GM18873 (cell line): ENCODE data around the gene ZDHHC24.

Source experiments
- ATAC-seq: cut with Tn5 transposase; IDR thresholded peaks from one replicate; pipeline ENCODE4 v1.9.1; 2021; ENCODE audit warnings: mild to moderate bottlenecking, moderate library complexity, moderate number of reproducible peaks; ENCODE audit not compliant: unreplicated experiment, low FRiP score

Gene ZDHHC24

DNA sequence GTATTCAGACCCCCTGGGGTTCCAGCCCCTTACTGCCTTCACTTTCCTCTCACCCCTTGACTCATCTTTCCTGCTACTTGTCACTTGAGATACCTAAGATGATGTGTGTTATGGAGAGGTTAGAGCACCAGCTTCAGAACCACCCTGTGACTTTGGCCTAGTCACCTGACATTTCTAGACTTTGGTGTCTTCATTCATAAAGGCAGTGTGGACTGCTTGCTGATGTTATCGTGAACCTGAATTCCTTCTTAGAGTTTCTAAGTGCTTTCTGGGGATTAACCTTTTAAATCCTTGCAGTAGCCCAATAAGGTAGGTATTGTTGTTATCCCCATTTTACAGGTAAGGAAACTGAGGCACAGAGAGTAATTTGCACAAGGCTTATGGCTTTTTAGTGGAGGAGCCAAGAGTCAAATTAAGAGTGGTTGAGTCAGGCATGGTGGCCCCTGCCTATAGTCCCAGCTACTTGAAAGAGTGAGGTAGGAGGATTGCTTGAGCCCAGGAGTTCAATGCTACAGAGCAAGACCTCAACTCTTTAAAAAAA lies 40.5 kb downstream of the ZDHHC24 start:
- ATAC-seq: no peak

DNA sequence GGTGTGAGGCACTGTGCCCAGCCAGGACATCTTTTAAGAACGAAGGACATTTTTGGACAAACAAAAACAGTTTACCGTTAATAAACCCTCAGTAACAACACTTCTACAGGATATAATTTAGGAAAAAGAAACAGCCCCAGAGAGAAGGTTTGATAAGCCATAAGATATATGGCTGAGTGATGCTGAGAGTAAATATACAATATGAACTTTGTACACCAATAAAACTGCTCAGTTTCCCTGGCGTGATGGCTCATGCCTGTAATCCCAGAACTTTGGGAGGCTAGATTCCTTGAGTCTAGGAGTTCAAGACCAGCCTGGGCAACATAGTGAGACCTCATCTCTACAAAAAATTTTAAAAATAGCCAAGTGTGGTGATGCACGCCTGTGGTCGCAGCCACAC lies 47.3 kb downstream of the ZDHHC24 start:
- no peak for ATAC-seq

DNA sequence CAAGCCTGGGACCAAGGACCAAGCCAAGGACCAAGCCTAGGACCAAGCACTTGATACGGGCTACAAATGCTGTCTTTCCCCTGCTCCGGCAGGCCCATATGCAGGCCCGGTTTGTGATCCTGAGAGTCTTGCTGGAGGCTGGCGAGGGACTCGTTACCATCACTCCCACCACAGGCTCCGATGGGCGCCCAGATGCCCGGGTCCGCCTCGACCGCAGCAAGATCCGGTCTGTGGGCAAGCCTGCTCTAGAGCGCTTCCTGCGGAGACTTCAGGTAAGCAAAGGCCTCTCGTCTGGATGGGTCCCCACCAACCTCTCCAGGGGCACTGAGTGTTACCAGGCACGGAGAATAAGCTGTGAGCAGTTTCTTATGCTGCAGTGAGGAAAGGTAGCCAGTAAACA lies 48.6 kb downstream of the ZDHHC24 start:
- no peak for ATAC-seq

DNA sequence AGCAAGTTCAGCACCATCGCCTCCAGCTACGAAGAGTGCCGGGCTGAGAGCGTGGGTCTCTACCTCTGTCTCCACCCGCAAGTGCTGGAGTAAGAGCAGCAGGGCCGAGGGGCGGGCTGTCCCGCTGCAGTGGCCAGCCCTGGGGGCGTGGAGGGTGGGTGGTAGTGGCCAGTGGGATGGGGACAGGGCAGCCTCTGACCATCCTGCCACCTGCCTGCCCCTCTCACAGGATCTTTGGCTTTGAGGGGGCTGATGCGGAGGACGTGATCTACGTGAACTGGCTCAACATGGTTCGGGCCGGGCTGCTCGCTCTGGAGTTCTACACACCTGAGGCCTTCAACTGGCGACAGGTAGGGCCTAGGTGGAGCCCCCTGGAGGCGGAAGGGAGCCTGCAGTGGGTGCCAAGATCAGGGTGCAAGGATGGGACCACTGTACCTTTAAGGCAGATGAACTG lies 50.4 kb downstream of the ZDHHC24 start:
- ATAC-seq: no peak

DNA sequence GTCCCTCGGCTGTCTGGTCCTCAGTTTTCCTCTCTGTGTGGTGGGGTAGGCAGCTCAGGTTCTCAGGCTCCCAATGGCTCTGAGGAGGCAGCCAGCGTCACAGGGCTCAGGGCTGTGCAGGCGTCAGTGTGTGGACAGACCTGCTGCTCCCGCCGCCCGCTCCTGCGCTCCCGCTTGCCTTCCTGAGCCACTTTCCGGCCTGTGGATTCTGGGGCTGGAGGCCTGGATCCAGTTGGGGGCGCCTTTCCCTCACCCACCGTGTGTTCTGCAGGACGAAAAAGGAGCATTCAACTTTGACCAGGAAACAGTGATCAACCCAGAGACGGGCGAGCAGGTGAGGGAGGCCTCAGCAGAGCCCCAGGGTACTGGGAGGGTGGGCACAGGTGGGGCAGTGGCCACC lies 50.9 kb downstream of the ZDHHC24 start:
- ATAC-seq: no peak

DNA sequence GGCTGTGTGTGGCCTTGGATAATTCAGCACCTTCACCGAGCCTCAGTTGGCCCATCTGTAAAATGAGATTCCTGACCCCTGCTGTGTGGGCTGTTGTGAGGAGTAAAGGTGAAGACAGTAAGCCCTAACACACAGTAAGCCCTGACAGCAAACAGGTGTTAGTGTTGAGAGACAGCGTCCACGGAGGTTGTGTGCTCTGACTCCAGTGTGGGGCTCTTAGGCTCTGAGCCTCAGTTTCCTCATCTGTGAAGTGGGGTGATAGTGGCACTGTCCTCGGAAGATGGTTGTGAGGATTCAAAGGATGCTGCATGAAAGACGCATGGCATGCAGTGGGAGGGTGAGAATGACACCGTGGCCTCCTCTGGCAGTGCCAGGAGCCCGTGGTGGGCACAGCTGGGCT lies 51.4 kb downstream of the ZDHHC24 start:
- ATAC-seq: no peak

DNA sequence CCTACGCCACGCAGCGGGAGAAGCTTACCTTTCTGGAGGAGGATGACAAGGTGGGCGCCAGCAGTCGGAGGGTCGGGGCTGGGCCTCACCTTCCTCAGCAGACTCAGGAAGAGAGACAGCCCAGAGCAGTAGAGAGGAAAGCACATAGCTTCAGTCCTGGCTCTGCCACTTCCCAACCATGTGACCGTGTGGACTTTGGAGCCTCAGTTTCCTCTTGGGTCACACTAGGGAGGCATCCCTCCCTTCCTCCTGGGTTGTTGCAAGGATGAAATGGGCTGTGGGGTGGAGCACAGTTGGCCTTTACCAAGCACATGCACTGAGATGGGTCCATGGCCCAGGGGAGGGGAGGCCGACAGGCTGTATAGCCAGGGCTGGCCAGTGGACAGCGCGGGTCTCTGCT lies 52.7 kb downstream of the ZDHHC24 start:
- no peak for ATAC-seq

DNA sequence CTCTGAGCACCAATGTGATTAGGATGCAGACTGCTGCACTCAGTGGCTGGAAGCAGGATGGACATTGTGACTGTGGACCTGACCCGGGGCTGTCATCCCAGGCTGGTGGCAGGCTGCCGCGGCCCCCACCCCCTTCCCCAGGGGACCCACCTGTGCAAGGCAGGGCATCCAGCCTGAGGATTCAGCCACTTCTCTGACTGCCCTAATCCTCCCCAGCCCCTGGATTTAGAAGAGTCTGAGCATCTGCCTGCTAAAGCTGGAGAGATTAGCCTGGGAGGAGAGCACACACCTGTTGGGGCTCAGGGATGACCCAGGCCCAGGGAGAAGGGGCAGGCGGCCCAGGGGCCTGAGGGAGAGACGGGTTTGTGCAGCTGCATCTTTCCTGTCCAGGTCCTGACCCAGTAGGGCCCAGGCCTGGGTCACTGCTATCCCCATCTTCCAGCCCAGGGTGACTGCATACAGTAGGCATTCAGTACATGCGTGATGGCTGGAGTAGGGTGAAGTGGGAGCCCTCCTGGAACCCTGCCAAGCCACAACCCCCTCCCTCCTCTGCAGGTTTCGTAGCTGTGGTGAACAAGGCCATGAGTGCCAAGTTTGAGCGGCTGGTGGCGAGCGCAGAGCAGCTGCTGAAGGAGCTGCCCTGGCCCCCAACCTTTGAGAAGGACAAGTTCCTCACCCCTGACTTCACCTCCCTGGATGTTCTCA lies 53.5 kb downstream of the ZDHHC24 start:
- ATAC-seq: no peak

DNA sequence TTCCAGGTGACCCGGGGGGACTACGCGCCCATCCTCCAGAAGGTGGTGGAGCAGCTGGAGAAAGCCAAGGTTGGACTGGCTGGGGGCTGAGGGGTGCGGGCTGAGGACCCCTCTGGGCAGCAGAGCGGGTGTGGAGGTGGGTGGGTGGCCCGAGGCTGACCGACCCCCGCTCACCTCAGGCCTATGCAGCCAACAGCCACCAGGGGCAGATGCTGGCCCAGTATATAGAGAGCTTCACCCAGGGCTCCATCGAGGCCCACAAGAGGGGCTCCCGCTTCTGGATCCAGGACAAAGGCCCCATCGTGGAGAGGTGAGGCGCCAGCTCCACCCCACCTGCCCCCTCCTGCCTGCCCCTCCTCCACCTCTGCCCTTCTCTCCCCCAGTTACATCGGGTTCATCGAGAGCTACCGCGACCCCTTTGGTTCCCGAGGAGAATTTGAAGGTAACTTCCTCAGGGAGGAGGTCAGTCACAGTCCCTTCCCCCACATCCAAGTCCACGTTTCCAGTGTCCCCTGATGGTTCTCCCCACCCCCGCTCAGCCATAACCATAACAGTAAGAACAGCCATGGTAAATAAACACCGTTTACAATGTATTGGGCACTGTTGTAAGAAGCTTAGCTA lies 54.4 kb downstream of the ZDHHC24 start:
- ATAC-seq: no peak

DNA sequence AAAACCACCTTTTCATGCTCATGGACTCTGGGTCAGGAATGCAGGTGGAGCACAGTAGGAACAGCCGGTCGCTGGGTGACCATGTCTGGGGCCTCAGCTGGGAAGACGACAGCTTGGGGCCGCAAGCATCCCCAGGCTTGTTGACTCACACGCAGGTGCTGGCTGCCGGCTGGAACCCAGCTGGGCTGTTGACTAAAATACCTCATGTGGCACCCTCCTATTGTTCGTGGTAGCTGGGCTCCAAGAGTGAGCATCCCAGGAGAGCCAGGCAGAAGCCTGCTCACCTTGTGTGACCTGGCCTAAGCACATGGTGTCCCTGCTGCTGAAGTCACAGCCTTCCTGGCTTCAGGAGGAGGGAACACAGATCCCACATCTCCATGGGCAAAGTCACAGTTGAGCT lies 56.2 kb downstream of the ZDHHC24 start:
- ATAC-seq: no peak

DNA sequence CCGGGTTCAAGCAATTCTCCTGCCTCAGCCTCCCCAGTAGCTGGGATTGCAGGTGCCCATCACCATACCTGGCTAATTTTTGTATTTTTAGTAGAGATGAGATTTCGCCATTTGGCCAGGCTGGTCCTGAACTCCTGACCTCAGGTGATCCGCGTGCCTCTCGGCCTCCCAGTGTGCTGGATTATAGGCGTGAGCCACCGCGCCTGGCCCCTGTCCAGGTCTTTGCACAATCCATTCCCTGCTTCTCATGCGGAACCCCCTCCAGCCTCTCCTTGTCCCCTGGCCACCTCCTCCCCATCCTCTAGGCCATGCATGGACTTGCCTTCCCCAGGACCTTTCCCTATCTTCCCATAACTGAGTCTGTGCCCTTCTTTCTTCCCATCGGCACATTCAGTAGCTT lies 56.9 kb downstream of the ZDHHC24 start:
- no peak for ATAC-seq

DNA sequence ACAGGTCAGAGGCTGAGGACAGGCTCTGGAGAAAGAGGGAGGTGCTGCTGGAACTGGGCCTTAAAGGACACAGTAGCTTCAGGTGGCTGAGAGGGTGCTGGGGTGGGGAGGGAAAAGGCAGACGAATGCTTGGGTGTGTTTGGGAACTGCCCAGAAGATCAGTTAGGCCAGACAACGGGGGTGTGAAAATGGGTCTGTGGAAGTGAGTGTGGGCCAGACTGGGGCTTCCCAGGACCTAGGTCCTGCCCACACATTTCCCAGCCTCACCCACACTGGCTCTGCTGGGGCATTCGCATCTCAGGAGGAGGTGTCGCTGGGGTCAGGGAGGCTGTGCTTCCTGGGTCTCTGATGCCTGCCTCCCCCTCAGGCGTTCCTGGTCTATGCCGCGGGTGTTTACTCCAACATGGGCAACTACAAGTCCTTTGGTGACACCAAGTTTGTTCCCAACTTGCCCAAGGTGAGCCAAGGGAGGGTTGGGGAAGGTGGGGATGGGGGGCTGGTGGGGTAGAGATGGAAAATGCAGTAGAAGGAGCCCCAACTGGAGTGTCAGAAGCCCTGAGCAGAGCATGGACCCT lies 61.0 kb downstream of the ZDHHC24 start:
- ATAC-seq: no peak

DNA sequence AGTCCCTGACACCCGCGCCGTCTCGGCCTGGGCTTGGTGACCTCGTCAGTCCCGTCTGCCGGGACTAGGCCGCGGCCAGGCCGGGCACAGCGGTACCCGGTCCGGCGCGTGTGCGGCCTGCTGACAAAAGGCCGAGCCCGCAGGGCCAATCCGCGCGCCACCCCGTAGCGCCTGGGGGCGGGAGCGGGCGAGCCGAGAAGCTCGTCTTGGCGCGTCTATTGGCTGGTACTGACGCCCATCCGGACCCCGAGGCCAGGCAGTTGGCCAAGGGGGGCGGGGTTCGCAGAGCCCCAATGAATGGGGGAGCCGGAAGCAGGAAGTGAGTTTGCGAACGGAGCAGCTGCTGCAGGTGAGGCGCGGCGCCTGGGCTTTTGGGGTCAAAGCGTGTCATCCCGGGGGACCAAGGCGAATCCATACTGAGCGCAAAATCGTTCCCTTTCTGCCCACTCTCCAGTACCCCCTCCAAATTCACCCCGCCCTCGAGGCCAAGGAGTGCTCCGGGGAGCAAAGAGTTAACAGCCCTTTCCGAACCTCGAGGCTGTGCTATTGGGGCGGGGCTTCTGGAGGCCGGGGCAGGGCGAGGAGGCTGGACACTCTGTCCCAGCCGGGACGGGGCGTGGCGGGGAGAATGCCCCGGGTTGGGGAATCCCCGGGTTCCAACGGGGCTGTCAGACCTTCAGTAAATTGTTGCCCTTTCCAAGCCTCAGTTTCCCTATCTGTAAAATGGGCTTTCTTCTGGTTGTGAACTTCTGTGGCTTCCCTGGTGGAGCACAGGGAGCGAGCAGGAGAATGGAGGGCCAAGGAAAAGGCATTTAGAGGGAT lies 65.5 kb downstream of the ZDHHC24 start, which contains the start of gene DPP3:
DPP3 (plus strand) TSS at position 318 of the 822 bp plus-strand sequence. CDS start 1,767 bp downstream, outside the sequence.
- peak; percentile 72 for ATAC-seq

DNA sequence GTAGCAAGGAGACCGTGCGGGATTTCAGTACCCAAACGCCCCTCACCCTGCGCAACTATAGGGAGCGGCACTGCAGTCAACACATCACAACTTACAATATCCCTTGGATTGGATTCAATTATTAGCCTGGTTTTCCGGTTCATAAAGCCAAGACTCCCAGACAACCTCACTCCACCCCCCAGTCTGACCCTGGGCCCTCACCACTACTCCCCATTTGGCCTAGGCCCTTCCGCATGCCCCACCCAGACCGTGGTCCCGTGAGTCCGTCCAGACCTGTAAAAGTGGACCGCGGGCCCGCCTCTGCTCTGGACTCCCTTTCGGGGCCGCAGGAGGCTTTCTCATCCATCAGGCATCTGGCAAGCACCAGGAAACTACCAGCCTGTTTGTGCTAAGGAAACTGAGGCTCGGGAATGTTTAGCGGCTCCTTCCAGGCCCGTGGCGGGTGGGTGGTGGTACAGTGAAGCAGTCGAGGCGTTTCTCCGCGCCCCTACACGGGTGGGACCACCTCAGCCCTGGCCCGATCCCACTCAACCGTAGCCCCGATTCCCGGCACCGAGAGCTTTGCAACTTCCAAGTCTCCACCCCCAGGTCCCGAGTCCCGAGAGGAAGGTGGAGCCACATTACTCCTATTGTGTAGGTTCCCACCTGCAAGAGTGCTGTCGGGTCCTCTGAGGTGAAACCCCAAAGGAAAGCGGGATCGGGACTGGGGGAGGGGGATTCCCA lies 66.3 kb downstream of the ZDHHC24 start:
- ATAC-seq: no peak

DNA sequence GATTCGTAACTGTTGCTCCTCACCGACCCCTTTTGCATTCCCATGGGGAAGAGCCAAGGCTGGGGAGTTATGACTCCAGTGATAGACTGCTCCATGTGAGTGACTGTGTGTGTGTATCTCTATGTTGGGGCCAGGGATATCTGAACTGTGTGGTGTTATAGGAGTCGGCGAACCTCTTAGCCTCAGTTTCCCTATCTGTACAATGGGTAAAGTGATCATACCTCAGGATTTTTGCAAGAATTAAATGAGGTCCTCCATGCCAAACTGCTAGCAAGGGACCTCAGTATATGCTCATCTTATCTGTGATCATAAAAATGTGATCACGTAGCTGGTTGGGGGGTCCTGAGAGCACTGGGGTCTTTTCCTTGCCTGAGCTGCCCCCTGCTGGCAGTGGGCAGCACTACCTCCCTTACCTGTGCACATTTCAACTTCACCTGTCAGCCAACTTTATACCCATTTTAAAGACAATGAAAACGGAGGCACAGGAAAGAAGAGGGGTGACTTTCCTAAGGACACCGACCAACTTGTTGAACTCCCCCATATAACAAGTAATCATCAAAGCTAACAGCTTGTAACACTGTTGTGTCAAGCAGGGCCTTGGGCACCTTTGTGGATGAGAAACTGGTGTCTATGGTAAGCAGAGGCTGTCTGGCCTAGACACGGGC lies 67.0 kb downstream of the ZDHHC24 start:
- ATAC-seq: no peak

DNA sequence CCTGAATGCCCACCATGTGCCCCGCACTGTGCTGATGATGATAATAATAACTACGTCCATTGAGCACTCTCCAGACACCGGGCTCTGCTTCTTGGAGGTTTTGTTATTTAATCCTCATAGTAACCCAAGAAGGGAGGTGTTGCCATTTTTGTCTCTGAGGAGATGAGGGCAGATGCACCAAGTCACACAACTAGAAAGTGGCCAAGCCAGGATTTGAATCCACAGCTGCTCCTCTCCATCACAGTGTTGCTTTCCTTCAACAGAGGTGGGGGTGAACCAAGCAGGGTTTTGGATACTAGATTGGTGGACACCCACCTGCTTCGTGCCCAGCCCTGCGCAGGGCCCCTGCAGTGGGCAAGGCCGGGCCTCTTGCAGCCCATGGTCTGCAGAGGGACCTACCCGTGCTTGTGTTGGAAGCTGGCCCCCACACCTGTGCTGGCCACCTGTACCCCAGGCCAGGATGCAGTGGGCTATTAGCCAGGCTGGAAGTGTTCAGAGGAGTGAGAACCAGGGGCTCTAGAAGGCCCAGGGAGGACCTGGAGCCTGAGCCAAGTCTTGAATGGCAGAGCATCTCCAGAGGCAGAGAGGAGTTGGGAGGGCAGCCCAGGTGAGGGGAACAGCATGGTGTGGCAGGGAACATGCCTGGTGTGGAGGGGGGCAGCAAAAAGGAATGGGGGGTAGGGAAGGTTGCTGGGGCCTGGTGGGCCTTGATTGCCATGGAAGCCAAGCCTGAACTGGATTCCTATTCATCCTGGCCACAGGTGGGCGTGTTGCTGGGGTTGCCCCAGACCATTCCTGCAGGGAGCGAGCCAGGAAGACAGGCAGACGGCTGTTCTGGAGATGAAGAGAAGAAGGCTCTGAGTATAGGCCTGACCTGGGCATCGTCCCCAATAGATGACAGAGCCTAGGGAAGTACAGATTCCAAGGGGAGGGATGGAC lies 68.3 kb downstream of the ZDHHC24 start:
- no peak for ATAC-seq

DNA sequence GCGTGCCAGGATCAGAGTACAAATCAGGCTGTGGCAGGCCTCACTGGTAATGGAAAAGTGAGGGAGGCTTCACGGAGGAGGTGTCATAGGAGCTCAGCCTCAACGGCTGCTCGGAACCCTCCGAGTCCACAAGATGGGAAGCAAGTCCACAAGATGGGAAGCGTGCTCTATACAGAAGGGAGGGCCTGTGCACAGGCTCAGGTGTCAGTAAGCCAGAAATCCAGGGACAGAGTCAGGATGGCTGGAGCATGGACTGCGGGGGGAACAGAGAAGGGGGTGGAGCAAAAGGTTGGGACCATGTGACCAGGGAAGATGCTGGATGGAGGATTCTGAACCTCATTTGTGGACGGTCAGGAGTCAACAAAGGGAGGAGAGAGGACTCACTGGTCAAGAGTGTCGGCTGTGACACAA lies 69.0 kb downstream of the ZDHHC24 start:
- ATAC-seq: no peak

DNA sequence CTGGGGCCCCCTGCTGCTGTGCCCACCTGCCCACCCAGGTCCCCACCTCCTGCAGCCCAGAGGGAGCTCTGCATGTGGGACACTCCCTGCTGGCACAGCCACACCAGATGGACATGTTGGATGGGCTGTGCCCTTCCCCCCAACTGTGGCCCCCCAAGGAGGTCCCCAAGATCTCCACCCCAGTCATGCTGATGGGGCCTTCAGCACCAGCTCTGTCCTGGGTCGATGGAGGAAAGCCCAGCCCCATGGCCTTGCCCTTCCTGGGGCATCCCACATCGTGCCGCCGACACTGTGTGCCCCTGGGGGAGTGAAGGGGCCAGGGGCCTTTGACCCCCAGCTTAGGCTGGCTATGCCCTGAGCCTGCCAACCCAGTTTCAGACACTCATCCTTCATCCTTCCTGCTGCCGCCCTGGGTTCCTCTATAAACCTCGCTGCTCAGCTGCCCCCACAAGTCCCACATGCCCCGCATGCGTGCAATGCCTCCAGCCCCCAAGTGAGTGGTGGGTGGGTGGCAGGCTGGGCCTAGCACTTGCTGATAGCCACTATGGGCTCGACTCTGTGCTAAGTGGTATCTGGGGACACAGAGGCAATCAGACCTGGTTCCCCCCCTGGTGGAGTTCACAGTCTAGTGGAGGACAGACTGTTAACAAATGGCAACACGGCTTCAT lies 69.5 kb downstream of the ZDHHC24 start:
- no peak for ATAC-seq
